Measurements from ENCODE around the gene SH3PXD2A.

SH3PXD2A gene

DNA sequence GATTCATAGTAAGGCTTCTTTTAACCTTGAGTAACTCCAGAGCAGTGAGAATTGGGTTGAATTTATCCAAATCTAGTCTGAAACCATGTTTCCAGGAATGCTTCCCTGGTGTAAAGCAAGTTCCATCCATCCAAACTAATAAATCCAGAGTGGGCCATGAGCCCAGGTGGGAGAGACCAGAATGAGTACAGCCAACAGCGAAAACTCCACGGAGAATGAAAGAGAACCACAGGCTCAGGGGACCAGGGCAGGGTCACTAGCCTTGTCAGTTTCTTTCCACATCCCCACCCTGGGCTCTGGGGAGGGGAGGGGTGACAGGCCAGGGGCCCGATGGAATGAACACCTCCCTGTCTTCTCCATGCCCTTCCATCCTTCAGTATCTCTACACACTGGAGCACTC is 181.8 kb downstream of the SH3PXD2A start:
- TF ChIP-seq, protein P1, sequence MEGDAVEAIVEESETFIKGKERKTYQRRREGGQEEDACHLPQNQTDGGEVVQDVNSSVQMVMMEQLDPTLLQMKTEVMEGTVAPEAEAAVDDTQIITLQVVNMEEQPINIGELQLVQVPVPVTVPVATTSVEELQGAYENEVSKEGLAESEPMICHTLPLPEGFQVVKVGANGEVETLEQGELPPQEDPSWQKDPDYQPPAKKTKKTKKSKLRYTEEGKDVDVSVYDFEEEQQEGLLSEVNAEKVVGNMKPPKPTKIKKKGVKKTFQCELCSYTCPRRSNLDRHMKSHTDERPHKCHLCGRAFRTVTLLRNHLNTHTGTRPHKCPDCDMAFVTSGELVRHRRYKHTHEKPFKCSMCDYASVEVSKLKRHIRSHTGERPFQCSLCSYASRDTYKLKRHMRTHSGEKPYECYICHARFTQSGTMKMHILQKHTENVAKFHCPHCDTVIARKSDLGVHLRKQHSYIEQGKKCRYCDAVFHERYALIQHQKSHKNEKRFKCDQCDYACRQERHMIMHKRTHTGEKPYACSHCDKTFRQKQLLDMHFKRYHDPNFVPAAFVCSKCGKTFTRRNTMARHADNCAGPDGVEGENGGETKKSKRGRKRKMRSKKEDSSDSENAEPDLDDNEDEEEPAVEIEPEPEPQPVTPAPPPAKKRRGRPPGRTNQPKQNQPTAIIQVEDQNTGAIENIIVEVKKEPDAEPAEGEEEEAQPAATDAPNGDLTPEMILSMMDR (IDR thresholded peaks at IDR 0.05; ENCODE audit: low read depth, low read length) = no peak
- no peak overlapping the region for H3K4me3 ChIP-seq (ENCODE audit: low read depth, low read length)

DNA sequence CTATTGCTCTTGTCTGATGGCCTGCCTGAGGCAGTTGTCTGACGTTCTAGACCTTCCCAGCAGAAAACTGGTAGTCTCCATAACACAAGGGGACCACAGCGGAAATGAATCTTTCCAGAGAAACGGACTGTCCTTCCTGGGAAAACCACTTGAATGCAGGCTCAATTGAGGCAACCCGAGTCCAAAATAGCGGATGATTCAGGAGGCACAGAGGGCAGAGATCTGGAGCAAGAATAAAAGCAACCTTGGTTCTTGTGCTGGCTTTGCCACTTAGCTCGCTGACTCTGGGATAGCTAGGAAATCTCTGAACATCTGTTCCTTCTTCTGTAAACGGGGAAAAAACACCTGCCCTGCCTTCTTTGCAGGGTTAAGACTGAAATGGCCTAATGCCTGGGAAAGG is 183.0 kb downstream of the SH3PXD2A start:
- no peak overlapping the region for H3K4me3 ChIP-seq (ENCODE audit: low read depth, low read length)
- TF ChIP-seq, protein P1 (IDR thresholded peaks at IDR 0.05; ENCODE audit: low read depth, low read length) = no peak

DNA sequence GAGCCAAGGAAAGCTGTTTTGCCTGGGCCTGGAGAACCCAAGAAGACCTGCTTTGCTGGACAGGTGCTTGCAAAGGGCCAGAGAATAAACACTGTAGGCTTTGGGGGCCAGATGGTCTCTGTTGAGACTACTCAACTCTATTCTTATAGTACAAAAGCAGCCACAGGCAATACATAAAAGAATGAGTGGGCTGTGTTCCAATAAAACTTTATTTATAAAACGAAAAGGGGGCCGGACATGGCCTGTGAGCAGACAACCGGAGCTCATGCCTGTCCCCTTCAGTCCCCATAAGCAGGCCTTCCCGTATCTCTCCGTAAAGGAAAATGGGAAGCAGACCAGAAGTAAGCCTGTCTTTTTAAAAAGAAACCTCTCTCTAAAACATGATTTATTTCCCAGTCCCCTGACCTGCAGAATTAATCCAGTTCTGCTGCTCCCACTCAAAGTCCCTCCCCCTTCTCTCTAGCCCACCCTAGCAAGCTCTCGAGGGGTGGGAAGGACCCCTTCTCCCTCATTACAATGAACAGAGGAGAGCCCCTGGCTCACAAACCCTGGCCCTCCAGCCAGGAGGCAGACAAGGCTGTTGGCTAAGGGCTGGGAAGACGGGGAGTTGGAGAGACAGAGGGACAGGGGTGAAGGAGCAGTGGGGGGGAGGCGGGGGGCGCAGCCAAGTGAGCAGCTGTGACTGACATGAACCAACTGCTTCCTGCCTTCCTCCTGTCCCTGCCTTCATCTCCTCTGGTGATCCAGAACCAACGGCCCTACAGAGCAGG is 184.1 kb downstream of the SH3PXD2A start:
- TF ChIP-seq, protein P1 (IDR thresholded peaks at IDR 0.05; ENCODE audit: low read depth, low read length) = no peak

DNA sequence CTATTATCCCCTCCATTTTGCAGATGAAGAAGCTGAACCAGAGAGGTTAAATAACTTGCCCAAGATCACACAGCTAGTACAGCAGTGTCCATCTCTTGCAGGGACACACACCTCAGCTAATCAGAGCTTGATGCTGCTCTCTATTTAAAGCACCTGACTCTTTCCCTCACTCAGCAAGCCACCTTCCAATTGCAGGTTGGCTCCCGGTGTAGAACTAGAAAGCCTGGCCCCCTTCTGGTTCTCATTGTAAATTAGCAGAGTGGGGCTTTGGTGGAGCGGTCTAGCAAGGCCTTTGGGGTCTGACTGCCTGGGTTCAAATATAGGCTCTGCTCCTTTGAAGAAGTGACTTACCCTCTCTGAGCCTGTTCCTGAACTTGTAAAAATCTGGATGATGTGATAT is 185.4 kb downstream of the SH3PXD2A start:
- no peak overlapping the region for H3K4me3 ChIP-seq (ENCODE audit: low read depth, low read length)
- TF ChIP-seq, protein P1 (IDR thresholded peaks at IDR 0.05; ENCODE audit: low read depth, low read length) = no peak

More for the DNA sequence above, 184.1 kb downstream of the SH3PXD2A start:
- H3K4me3 ChIP-seq (ENCODE audit: low read depth, low read length) = no peak overlapping the region

DNA sequence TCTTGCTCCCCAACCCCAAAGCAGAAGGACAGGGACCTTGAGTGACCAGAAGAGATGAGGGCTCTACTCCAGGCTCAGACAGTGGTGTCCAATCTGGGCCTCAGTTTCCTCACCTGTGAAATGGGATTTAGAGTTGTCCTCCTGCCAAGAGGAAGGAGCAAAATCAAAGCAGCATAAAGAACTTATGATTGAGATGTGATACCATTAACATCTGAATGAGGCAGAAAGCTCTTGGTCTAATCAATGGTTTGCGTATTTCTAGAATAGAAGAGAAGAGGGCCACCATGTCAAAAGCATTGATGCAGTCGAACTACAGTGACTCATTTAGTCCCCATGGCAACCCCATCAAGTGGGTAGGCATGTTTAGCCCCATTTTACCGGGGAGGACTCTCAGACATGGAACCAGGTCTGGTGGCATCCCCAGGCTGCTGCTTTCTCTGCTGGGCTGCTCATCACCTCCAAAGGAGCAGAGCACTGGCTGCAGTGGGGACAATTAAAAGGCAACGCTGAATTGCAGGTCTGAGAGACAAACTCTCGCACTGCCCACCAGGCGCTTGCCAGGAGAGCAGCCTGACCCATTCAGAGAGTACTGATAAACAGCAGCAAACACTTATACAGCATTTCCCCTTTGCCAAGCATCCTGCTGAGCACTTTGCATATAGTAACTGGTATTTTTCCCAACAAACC is 186.0 kb downstream of the SH3PXD2A start:
- TF ChIP-seq, protein P1 (IDR thresholded peaks at IDR 0.05; ENCODE audit: low read depth, low read length) = no peak
- H3K4me3 ChIP-seq (ENCODE audit: low read depth, low read length) = no peak overlapping the region

DNA sequence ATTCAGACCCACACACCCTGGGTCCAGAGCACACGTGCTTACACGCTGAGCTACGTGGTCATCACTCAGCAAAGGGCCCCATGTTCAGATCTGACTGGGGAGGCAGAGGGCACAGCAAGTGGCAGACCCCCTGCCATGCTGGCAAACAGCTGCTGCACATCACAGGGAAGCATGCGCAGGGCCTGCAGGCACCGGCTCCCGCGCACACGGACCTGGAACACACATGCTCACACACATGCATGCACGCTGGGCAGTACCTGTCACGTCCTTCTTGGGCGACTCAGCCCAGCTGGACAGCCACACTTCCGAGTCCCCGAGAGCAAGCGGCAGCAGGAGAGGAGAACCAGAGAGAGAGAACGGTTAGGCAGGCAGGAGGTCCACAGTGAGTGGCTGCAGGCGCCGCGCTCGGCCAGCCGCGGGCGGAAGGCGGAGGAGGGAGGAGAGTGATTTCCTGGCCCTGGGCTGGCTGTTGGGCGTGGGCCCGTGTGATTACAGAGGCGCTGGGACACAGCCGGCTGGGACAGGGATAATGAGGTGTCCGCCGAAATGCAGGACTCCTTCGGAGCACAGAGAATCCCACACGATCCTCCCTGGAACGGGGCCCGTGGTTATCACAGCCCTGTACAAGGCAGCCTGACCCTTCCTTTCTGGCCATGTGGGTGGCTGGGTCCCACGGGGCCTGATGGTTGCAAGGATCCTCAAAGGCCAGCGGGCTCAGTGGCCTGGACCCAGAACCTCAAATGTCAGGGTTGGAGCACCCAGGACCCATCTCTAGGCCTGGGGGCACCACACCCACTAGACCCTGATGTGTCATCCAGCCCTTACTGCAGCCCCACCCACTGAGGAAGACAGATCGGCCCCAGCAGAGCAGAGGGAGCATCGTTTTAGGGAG is 186.8 kb downstream of the SH3PXD2A start:
- TF ChIP-seq, protein P1 (IDR thresholded peaks at IDR 0.05; ENCODE audit: low read depth, low read length) = no peak
- H3K4me3 ChIP-seq (ENCODE audit: low read depth, low read length) = no peak overlapping the region
